K562 (cell line): ENCODE results near the gene ZNF778.

ENCODE experiments used
- CCAR2 ChIP-seq: fragments of 200-400 bp; formaldehyde crosslinking; IDR thresholded peaks from 2 replicates; pipeline ENCODE4 v1.6.1; 2017; ENCODE audit warnings: mild to moderate bottlenecking, low read depth, low read length
- CREM ChIP-seq: IDR thresholded peaks from 2 replicates; pipeline ENCODE4 v1.6.1; 2014; ENCODE audit warnings: antibody characterized with exemption, low read depth
- GTF2F1 ChIP-seq: IDR thresholded peaks from 2 replicates; pipeline ENCODE4 v1.6.1; 2011; ENCODE audit warnings: low read depth, low read length, improper control_type of control experiment
- NCOA2 ChIP-seq, 2 experiments: fragments of 450-650 bp; IDR thresholded peaks; 2 replicates each; pipeline ENCODE4 v1.6.1; 2018; ENCODE audit warnings: mild to moderate bottlenecking in 2 of 2, moderate library complexity in 1 of 2; ENCODE audit not compliant: partially characterized antibody in 2 of 2
- PHF21A ChIP-seq: fragments of 450-650 bp; IDR thresholded peaks from 2 replicates; pipeline ENCODE4 v1.6.1; 2017; ENCODE audit warnings: low read depth, borderline replicate concordance
- POLR3G ChIP-seq: IDR thresholded peaks from 2 replicates; pipeline ENCODE4 v1.6.1; 2011; ENCODE audit not compliant: insufficient read length, insufficient replicate concordance; ENCODE audit errors: extremely low read depth
- SRSF1 ChIP-seq: fragments of 200-400 bp; formaldehyde crosslinking; IDR thresholded peaks from 2 replicates; pipeline ENCODE4 v1.6.1; 2017; ENCODE audit warnings: mild to moderate bottlenecking, low read depth, low read length, moderate library complexity
- YY1 ChIP-seq, 3 experiments: IDR thresholded peaks; 2 replicates each; pipeline ENCODE4 v1.6.1; 2011; ENCODE audit warnings: low read length in 2 of 3, mild to moderate bottlenecking in 2 of 3, moderate library complexity in 2 of 3, borderline replicate concordance in 1 of 3, control low read depth in 1 of 3, low read depth in 1 of 3; ENCODE audit not compliant: insufficient read depth in 3 of 3, insufficient replicate concordance in 2 of 3, control insufficient read depth in 1 of 3, insufficient read length in 1 of 3; ENCODE audit errors: extremely low read depth in 1 of 3
- ZNF24 ChIP-seq: fragments of 450-650 bp; IDR thresholded peaks from 2 replicates; pipeline ENCODE4 v1.6.1; 2016
- TF ChIP-seq, protein P1 (sequence below): sonication (generic); formaldehyde crosslinking; IDR thresholded peaks from 2 replicates; pipeline ENCODE4 v1.9.0; 2022; ENCODE audit warnings: mild to moderate bottlenecking, missing genetic modification reagents
- TF ChIP-seq, protein P2 (sequence below): sonication (generic); formaldehyde crosslinking; IDR thresholded peaks from 2 replicates; pipeline ENCODE4 v1.8.0; 2022; ENCODE audit warnings: mild to moderate bottlenecking, missing genetic modification reagents
- TF ChIP-seq, protein P3 (sequence below), 2 experiments: fragments of 450-650 bp; formaldehyde crosslinking in 1 of 2; IDR thresholded peaks; 2 replicates each; pipeline versions ENCODE4 v1.4.0 to v1.6.1; 2014 to 2020; ENCODE audit warnings: mild to moderate bottlenecking in 2 of 2, borderline replicate concordance in 1 of 2, low read depth in 1 of 2
- TF ChIP-seq, protein P4 (sequence below): sonication (generic); formaldehyde crosslinking; IDR thresholded peaks from 2 replicates; pipeline ENCODE4 v1.8.0; 2022; ENCODE audit warnings: mild to moderate bottlenecking, missing genetic modification reagents

DNA sequence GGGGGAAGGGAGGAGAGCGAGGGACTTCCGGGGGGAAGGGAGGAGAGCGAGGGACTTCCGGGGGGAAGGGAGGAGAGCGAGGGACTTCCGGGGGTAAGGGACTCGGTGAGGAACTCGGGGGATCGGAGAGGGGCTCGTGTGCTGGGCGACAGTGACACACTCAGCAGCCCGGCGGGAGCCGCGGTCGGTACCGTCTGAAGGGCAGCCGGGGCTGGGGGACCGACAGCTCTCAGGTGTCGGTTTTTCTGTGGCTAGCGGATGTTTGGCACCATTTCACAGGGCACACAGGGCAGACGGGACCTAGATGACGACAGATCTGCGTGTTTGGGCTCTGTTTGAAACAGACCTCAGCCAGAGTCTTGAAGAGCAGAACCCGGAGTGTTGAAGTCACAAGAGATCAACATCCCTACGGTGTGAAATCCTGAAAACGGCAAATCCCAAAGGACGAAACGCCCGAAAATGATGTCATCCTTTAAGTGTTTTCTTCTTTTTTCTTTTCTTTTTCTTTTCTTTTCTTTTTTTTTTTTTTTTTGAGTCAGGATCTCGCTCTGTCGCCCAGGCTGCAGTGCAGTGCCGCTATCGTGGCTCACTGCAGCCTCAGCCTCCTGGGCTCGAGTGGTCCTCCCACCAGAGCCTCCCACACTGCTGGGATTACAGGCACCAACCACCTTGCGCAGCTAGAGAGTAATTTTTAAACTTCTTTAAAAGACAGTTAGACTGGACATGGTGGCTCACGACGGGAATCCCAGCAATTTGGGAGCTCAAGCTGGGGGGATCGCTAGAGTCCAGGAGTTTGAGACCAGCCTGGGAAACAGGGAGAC, 23.9 kb downstream of the ZNF778 start:
- no peak for TF ChIP-seq ZNF24
- no peak for TF ChIP-seq CCAR2
- TF ChIP-seq, protein P1, sequence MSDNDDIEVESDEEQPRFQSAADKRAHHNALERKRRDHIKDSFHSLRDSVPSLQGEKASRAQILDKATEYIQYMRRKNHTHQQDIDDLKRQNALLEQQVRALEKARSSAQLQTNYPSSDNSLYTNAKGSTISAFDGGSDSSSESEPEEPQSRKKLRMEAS (CRISPR knock-in tag): peak; percentile 8; the same call in 1 of the 2 replicates
- TF ChIP-seq, protein P2, sequence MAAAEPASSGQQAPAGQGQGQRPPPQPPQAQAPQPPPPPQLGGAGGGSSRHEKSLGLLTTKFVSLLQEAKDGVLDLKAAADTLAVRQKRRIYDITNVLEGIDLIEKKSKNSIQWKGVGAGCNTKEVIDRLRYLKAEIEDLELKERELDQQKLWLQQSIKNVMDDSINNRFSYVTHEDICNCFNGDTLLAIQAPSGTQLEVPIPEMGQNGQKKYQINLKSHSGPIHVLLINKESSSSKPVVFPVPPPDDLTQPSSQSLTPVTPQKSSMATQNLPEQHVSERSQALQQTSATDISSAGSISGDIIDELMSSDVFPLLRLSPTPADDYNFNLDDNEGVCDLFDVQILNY (CRISPR knock-in tag): no peak
- TF ChIP-seq, protein P3, sequence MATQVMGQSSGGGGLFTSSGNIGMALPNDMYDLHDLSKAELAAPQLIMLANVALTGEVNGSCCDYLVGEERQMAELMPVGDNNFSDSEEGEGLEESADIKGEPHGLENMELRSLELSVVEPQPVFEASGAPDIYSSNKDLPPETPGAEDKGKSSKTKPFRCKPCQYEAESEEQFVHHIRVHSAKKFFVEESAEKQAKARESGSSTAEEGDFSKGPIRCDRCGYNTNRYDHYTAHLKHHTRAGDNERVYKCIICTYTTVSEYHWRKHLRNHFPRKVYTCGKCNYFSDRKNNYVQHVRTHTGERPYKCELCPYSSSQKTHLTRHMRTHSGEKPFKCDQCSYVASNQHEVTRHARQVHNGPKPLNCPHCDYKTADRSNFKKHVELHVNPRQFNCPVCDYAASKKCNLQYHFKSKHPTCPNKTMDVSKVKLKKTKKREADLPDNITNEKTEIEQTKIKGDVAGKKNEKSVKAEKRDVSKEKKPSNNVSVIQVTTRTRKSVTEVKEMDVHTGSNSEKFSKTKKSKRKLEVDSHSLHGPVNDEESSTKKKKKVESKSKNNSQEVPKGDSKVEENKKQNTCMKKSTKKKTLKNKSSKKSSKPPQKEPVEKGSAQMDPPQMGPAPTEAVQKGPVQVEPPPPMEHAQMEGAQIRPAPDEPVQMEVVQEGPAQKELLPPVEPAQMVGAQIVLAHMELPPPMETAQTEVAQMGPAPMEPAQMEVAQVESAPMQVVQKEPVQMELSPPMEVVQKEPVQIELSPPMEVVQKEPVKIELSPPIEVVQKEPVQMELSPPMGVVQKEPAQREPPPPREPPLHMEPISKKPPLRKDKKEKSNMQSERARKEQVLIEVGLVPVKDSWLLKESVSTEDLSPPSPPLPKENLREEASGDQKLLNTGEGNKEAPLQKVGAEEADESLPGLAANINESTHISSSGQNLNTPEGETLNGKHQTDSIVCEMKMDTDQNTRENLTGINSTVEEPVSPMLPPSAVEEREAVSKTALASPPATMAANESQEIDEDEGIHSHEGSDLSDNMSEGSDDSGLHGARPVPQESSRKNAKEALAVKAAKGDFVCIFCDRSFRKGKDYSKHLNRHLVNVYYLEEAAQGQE (IDR thresholded peaks at IDR 0.05; ENCODE audit: borderline replicate concordance): no peak; the same call in 1 of the 2 replicates
- TF ChIP-seq, protein P3 (CRISPR knock-in tag; IDR thresholded peaks at IDR 0.05; ENCODE audit: low read depth): peak; percentile 73
- no peak for TF ChIP-seq GTF2F1
- TF ChIP-seq, protein P4, sequence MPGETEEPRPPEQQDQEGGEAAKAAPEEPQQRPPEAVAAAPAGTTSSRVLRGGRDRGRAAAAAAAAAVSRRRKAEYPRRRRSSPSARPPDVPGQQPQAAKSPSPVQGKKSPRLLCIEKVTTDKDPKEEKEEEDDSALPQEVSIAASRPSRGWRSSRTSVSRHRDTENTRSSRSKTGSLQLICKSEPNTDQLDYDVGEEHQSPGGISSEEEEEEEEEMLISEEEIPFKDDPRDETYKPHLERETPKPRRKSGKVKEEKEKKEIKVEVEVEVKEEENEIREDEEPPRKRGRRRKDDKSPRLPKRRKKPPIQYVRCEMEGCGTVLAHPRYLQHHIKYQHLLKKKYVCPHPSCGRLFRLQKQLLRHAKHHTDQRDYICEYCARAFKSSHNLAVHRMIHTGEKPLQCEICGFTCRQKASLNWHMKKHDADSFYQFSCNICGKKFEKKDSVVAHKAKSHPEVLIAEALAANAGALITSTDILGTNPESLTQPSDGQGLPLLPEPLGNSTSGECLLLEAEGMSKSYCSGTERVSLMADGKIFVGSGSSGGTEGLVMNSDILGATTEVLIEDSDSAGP (CRISPR knock-in tag): no peak
- no peak for TF ChIP-seq PHF21A
- no peak for TF ChIP-seq NCOA2 (IDR thresholded peaks at IDR 0.05; ENCODE audit: partially characterized antibody in 2 of 2)
- TF ChIP-seq POLR3G: no peak
- TF ChIP-seq SRSF1: no peak
- TF ChIP-seq CREM: peak; percentile 59; the same call in 1 of the 2 replicates
- peak in 1 of 3 experiments; percentile 42 for TF ChIP-seq YY1 (IDR thresholded peaks at IDR 0.05; ENCODE audit: borderline replicate concordance in 1 of 3, control insufficient read depth in 1 of 3, extremely low read depth in 1 of 3, insufficient read depth in 3 of 3, insufficient read length in 1 of 3, insufficient replicate concordance in 2 of 3, low read depth in 1 of 3, low read length in 2 of 3)
